HG03103 (cell line): ENCODE data around the gene LHFPL6.

ENCODE experiments used
- ATAC-seq: cut with Tn5 transposase; IDR thresholded peaks from one replicate; pipeline ENCODE4 v1.9.1; 2021; ENCODE audit warnings: low read depth; ENCODE audit not compliant: unreplicated experiment

Gene LHFPL6

DNA sequence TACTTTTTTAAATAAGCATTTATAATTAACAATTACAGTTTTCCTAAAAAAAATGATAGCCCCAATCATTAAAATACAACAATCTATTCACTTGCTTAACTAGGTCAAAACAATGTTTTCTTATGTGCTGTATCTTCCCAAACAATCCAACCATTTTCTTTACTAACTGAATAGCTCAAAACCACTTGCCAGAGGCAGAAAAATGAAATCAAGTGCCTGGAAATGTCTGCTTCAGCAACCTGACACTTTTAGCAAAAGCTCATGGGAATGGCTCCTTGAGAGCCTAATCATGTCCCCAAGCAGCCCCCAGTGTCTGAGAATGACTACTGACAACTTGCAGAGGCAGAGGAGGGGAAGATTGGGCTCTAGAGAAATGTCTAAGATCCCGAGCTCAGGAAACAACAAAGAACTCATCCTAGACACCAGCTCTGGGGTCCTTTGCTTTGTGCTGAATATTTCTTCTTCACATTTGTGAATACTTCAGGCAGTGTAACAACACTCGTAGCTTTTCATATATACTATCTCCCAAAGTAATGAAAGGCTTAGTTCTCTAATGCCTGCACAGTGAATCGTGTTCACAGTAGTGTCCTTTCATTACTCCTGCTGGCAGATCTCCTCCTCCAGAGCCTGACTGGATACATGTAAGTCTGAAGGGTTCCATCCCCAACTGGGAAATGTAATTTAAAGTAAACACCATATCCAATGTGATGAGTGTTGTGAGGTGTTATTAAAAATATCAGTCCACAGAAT, 280.0 kb downstream of the LHFPL6 start:
- ATAC-seq = no peak

- ATAC-seq = no peak
Measured at GRCh38 chr13:39321574-39321973, 281.4 kb downstream of the LHFPL6 start.

GRCh38 chr13:39318161-39318560, 284.8 kb downstream of the LHFPL6 start:
- no peak for ATAC-seq

GRCh38 chr13:39317291-39317690, 285.7 kb downstream of the LHFPL6 start:
- no peak for ATAC-seq

DNA sequence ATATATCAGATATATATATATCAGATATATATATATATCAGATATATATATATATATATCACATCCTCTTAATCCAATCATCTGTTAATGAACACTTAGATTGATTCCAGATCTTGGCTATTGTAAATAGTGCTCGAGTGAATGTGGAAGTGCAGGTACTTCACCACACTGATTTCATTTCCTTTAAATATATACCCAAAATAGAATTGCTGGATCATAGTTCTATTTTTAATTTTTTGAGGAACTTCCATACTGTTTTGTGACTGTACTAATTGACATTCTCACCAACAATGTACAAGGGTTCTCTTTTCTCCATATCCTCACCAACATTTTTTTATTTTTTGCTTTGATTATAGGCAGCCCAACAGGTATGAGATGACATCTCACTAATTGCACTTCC, 287.2 kb downstream of the LHFPL6 start:
- ATAC-seq = no peak

- no peak for ATAC-seq
Measured at GRCh38 chr13:39313721-39314120, 289.3 kb downstream of the LHFPL6 start.

GRCh38 chr13:39312596-39312995, 290.4 kb downstream of the LHFPL6 start:
- ATAC-seq = no peak

DNA sequence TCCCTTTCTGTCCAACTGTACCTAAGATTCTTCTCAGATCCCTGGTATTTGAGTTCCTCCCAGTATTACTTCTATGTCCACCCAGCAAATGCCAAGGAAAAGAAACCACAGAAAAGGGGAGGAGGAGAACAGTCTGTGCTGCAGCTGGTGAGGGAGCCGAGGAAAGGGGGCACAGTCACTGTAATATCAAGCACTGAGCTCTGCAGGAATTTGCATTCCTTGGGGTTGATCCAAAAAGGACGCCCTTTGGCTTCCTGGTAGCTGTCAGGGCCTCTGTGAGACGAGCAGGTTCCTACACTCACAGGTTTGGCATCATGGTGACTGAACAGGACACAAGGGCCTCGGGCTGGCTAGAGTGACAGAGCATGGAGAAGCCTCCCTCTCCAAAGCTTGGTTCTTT, 291.4 kb downstream of the LHFPL6 start:
- no peak for ATAC-seq

DNA sequence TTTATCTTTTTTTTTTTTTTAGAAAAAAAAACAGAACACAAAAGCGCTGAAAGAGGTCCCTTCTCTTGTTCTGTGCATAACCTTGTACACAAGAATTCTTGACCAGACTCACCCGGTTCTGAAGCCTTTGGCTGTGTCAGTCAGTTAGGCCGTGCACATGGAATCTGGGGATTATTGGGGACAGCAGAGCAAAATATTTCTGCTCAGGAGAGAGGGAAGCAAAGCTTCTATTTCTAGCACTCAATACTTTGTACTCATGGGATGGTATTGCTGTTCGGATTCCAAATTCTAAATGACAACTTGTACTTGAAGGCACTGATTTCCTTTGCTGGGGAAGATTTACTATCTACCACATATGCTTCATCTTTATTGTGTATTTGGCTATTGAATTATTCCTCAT, 292.0 kb downstream of the LHFPL6 start:
- ATAC-seq = no peak

DNA sequence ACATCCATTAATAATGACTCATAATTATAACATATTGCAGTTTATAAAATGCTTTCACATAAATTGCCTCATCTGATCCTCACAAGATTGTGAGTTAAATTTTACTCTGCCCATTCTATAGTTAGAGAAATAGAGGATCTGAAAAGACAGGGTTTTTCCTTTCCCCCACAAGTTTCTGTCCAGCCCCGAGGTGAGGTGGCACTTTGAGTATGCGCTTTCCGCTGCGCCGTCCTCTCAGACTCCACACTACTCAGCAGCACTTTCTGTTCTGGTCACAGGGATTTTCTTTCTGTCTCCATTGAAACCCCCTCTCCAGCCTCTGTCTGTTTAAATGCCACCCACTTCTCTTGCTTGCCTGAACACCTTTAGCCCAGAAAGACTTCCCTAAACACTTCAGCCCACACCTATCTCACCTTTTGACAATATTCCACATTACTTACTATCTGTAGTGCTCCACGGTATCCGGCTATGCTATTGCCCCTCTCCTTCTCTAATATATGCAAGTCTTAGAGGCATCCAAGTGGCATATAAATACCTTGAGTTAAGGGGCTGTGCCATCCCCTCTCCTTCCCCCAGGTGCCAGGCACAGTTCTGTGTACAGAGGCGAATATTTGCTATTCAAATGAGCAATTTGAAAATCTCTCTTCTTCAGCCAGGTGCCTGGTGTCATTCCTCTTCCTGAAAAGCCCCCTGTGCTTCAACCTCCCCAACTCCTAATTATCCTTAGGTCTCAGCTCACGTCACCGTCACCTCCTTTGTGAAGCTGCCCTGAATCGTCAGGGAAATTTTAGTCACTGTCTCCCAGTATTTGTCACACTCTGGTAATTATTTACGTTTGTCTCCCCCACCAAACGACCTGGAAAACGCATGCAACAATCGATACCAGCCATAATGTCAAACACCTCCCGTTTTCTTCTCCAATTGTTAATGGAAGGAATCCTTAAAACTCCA, 296.1 kb downstream of the LHFPL6 start:
- ATAC-seq = peak; percentile 92

- no peak for ATAC-seq
Measured at GRCh38 chr13:39302820-39303219, 300.2 kb downstream of the LHFPL6 start.

DNA sequence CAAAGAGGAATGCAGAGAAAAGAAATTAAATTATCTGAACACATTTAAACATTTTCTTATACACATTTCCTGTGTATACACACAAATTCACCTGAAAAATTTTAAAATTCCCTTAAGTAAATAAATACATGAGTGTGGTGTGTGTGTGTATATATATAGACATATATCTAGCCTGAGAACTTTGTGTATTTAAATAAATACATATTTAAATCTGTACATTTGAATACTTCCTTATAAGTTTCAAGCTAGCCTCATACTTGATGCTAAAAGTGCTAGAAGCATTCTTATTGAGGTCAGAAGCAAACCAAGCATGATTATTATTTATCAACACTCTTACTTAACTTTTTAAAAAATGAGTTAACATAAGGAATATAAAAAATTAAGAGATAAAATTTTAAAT, 304.0 kb downstream of the LHFPL6 start:
- no peak for ATAC-seq

DNA sequence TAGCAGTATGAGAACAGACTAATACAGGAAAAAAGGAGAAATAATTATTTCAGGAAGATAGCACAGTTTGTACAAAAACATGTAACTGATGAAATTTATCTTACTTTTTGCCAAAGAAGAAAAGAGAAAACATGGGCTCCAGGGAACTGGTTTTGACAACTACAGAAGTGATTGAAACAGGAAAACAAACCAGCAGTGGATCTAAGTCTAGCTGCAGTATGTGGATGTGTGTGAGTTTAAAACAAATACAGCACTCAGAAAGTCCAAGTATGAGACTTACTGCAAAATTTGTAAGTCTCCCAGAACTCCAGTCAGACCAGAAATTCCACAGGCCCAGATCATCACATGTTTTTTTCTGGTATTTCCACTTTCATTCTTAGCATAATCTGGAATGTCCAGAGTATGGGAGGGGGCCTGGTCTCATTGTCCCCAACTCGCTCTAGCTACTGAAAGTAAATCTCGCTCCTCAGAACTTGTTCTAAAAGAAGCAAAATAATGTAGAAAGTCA, 305.3 kb downstream of the LHFPL6 start:
- ATAC-seq = no peak

- no peak for ATAC-seq
Measured at GRCh38 chr13:39297023-39297422, 306.0 kb downstream of the LHFPL6 start.

- ATAC-seq = no peak
Measured at GRCh38 chr13:39296193-39296592, 306.8 kb downstream of the LHFPL6 start.
